GM21576 (cell line): ENCODE measurements around the gene IL33.

Source experiments
- ATAC-seq: cut with Tn5 transposase; IDR thresholded peaks from one replicate; pipeline ENCODE4 v1.9.1; 2021; ENCODE audit warnings: mild to moderate bottlenecking, moderate library complexity; ENCODE audit not compliant: unreplicated experiment

Gene IL33

GRCh38 chr9:6277417-6277816, 61.8 kb downstream of the IL33 start:
- no peak for ATAC-seq

GRCh38 chr9:6301858-6302257, 86.3 kb downstream of the IL33 start:
- ATAC-seq, result no peak

- ATAC-seq, result no peak
Observed at GRCh38 chr9:6302417-6302816, 86.8 kb downstream of the IL33 start.

- no peak for ATAC-seq
Observed at GRCh38 chr9:6304232-6304631, 88.6 kb downstream of the IL33 start.

GRCh38 chr9:6305954-6306563, 90.5 kb downstream of the IL33 start:
- no peak for ATAC-seq
